SK-N-SH (cell line): Measurements from ENCODE around the gene POGLUT3. TPM values are rescaled to one million over a fixed set of nuclear protein-coding genes. Genes with fewer than 3 reads are reported as not detected.

Experiments used
- CTCF ChIA-PET: fragments of 300-600, 350-600 bp; formaldehyde crosslinking; extraction: SDS; loops from one replicate; lab custom pipeline; 2021; lab: Yijun Ruan, JAX
- POLR2A ChIA-PET: fragments of 350-600 bp; sonication (Branson Sonifier 250); formaldehyde crosslinking; extraction: SDS; loops from one replicate; lab custom pipeline; 2020; ENCODE audit warnings: antibody characterized with exemption, inconsistent platforms; lab: Yijun Ruan, JAX
- DNase-seq: peaks from one replicate; pipeline ENCODE4 v3.0.0; 2012
- H2AFZ ChIP-seq: fragments of 200-600 bp; sonication (generic); 2 replicates; pipeline ENCODE4 v1.8.1; 2016; ENCODE audit warnings: antibody characterized with exemption, mild to moderate bottlenecking, low read depth
- H3F3A ChIP-seq: fragments of 200-600 bp; sonication (generic); replicated peaks from 2 replicates; pipeline ENCODE3; 2016; ENCODE audit warnings: antibody characterized with exemption, mild to moderate bottlenecking; ENCODE audit not compliant: insufficient read depth
- H3K27ac ChIP-seq, 2 experiments: fragments of 200-500 bp in 1 of 2; fragments of 200-600 bp in 1 of 2; sonication (Bioruptor generic) in 1 of 2; sonication (generic), shearing (Covaris generic) in 1 of 2; 2 replicates each; pipeline versions ENCODE4 v1.5.1 to v1.6.1; 2014 to 2016; ENCODE audit warnings: low read depth in 2 of 2, inconsistent platforms in 1 of 2, low read length in 1 of 2, mild to moderate bottlenecking in 1 of 2, mixed read lengths in 1 of 2
- H3K27me3 ChIP-seq: fragments of 200-600 bp; sonication (generic), shearing (Covaris generic); 2 replicates; pipeline ENCODE4 v1.6.1; 2016; ENCODE audit warnings: mixed run types; ENCODE audit not compliant: insufficient read depth
- H3K36me3 ChIP-seq, 2 experiments: fragments of 200-500 bp in 1 of 2; fragments of 200-600 bp in 1 of 2; sonication (Bioruptor generic) in 1 of 2; sonication (generic) in 1 of 2; replicated peaks in 1 of 2; 2 replicates each; pipeline versions ENCODE3 to v1.5.1; 2014 to 2016; ENCODE audit warnings: low read length in 1 of 2, mild to moderate bottlenecking in 1 of 2; ENCODE audit not compliant: insufficient read depth in 2 of 2, control insufficient read depth in 1 of 2
- H3K4me1 ChIP-seq, 2 experiments: fragments of 200-500 bp in 1 of 2; fragments of 200-600 bp in 1 of 2; sonication (Bioruptor generic) in 1 of 2; sonication (generic), shearing (Covaris generic) in 1 of 2; 2 replicates each; pipeline versions ENCODE4 v1.5.1 to v1.6.1; 2014 to 2016; ENCODE audit warnings: low read depth in 1 of 2, low read length in 1 of 2, mixed run types in 1 of 2; ENCODE audit not compliant: insufficient read depth in 2 of 2, control insufficient read depth in 1 of 2
- H3K4me2 ChIP-seq: fragments of 200-600 bp; sonication (generic), shearing (Covaris generic); 2 replicates; pipeline ENCODE4 v1.6.1; 2017; ENCODE audit warnings: mixed run types
- H3K4me3 ChIP-seq, 2 experiments: fragments of 200-500 bp in 1 of 2; fragments of 200-600 bp in 1 of 2; sonication (Bioruptor generic) in 1 of 2; sonication (generic), shearing (Covaris generic) in 1 of 2; 2 replicates each; pipeline versions ENCODE4 v1.5.1 to v1.8.1; 2014 to 2016; ENCODE audit warnings: low read depth in 2 of 2, inconsistent platforms in 1 of 2, low read length in 1 of 2, mild to moderate bottlenecking in 1 of 2, mixed read lengths in 1 of 2, moderate library complexity in 1 of 2
- H3K79me2 ChIP-seq: fragments of 200-600 bp; sonication (generic); 2 replicates; pipeline ENCODE4 v1.8.1; 2017; ENCODE audit warnings: mild to moderate bottlenecking; ENCODE audit not compliant: insufficient read depth
- H3K9ac ChIP-seq: fragments of 200-600 bp; sonication (generic); 2 replicates; pipeline ENCODE4 v1.6.1; 2017; ENCODE audit warnings: mixed run types
- H3K9me2 ChIP-seq: fragments of 200-600 bp; sonication (generic); 2 replicates; pipeline ENCODE4 v1.6.1; 2017; ENCODE audit warnings: mixed run types
- H3K9me3 ChIP-seq: fragments of 200-600 bp; sonication (generic); 2 replicates; pipeline ENCODE4 v1.6.1; 2017; ENCODE audit warnings: mixed run types, mild to moderate bottlenecking, moderate library complexity
- H4K20me1 ChIP-seq: fragments of 200-600 bp; sonication (generic); 2 replicates; pipeline ENCODE4 v1.6.1; 2017; ENCODE audit warnings: mild to moderate bottlenecking, mixed run types; ENCODE audit not compliant: insufficient read depth
- EP300 ChIP-seq, 2 experiments: IDR thresholded peaks; 2 replicates each; pipeline versions ENCODE4 v1.4.0 to v1.6.1; 2012; ENCODE audit warnings: borderline replicate concordance in 1 of 2, low read depth in 1 of 2, low read length in 1 of 2
- FOXJ3 ChIP-seq: sonication (generic); formaldehyde crosslinking; IDR thresholded peaks from 2 replicates; pipeline ENCODE4 v1.5.1; 2020; ENCODE audit warnings: mild to moderate bottlenecking, missing genetic modification reagents
- GABPA ChIP-seq: IDR thresholded peaks from 2 replicates; pipeline ENCODE4 v1.4.0; 2012; ENCODE audit warnings: low read depth, mild to moderate bottlenecking
- GATA2 ChIP-seq: sonication (generic); formaldehyde crosslinking; IDR thresholded peaks from 2 replicates; pipeline ENCODE4 v1.5.0; 2020; ENCODE audit warnings: mild to moderate bottlenecking, missing genetic modification reagents
- MEF2A ChIP-seq: IDR thresholded peaks from 2 replicates; pipeline ENCODE4 v1.4.0; 2012; ENCODE audit warnings: low read depth, borderline replicate concordance
- NFIC ChIP-seq: IDR thresholded peaks from 2 replicates; pipeline ENCODE4 v1.4.0; 2012; ENCODE audit warnings: borderline replicate concordance
- POLR2AphosphoS5 ChIP-seq: IDR thresholded peaks from 2 replicates; pipeline ENCODE4 v1.6.1; 2012; ENCODE audit warnings: low read depth, low read length
- RAD21 ChIP-seq: IDR thresholded peaks from 2 replicates; pipeline ENCODE4 v1.6.1; 2012; ENCODE audit warnings: mild to moderate bottlenecking, low read length
- RCOR1 ChIP-seq: fragments of 150-350 bp; IDR thresholded peaks from 2 replicates; pipeline ENCODE4 v1.6.1; 2017; ENCODE audit warnings: antibody characterized with exemption, low read length
- RFX5 ChIP-seq: IDR thresholded peaks from 2 replicates; pipeline ENCODE4 v1.6.1; 2012; ENCODE audit warnings: mild to moderate bottlenecking, improper control_type of control experiment, low read length
- RXRA ChIP-seq: IDR thresholded peaks from 2 replicates; pipeline ENCODE4 v1.4.0; 2012; ENCODE audit warnings: low read depth, mild to moderate bottlenecking, borderline replicate concordance
- TAF1 ChIP-seq: IDR thresholded peaks from 2 replicates; pipeline ENCODE4 v1.6.1; 2012; ENCODE audit warnings: low read depth, mild to moderate bottlenecking, low read length, moderate library complexity, borderline replicate concordance
- TCF12 ChIP-seq: IDR thresholded peaks from 2 replicates; pipeline ENCODE4 v1.4.0; 2012
- TEAD4 ChIP-seq: IDR thresholded peaks from 2 replicates; pipeline ENCODE4 v1.4.0; 2012; ENCODE audit warnings: mild to moderate bottlenecking, borderline replicate concordance; ENCODE audit not compliant: insufficient read depth
- WGBS: methylation state at CpG from one replicate; pipeline ENCODE4 v1.1.6; 2017; ENCODE audit warnings: low lambda C conversion rate; 5-methylcytosine and 5-hydroxymethylcytosine counted together
- polyA plus RNA-seq, 3 experiments: library from polyadenylated mRNA; depleted of rRNA; stranded (reverse); fragments of >200 nt; gene quantifications; 2 replicates each; pipeline ENCODE4 v1.2.3, GENCODE V29; 2012
- TF ChIP-seq, protein P1 (sequence below): fragments of 200-600 bp; sonication (generic); IDR thresholded peaks from 2 replicates; pipeline ENCODE4 v1.6.1; 2017; ENCODE audit warnings: antibody characterized with exemption, mild to moderate bottlenecking, moderate library complexity
- TF ChIP-seq, protein P2 (sequence below): IDR thresholded peaks from 2 replicates; pipeline ENCODE4 v1.4.0; 2012; ENCODE audit warnings: low read depth, borderline replicate concordance
- TF ChIP-seq, protein P3 (sequence below): IDR thresholded peaks from 2 replicates; pipeline ENCODE4 v1.4.0; 2012; ENCODE audit warnings: low read depth
- TF ChIP-seq, protein P4 (sequence below): IDR thresholded peaks from 2 replicates; pipeline ENCODE4; 2012
- TF ChIP-seq, protein P5 (sequence below): IDR thresholded peaks from 2 replicates; pipeline ENCODE4 v1.6.1; 2012; ENCODE audit warnings: mild to moderate bottlenecking, low read depth, low read length, moderate library complexity

The POGLUT3 gene
- polyA plus RNA-seq, 1 of the 3 experiments (the other 2 are of a cell fraction): 26.3 TPM

DNA sequence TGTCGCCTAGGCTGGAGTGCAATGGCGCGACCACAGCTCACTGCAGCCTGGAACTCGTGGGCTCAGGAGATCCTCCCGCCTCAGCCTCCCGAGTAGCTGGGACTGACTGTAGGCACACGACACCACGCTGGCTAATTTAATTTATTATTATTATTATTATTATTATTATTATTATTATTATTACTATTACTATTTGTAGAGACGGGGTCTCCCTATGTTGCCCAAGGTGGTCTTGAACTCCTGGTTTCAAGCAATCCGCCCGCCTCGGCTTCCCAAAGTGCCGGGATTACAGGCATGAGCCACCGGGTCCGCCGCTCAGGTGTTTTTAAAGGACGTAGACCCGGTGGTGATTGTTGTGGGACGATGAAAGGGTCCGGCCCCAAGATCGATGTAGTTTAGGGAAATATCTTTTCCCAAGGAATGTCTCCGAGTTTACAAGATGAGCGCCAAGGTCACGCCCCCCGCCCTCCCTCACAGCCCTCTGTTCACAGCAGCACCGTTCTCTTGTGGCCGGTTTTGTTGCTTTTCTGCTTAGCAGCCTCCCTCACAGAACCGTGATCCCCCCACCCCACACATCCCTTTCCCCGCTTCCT is 728 bp upstream of the POGLUT3 start:
- Histone ChIP-seq H3K36me3 (no peaks in the 10 kb centered on the region), H3K4me1 (peaks cover 0 to 11% of the 10 kb centered on the region in 2 experiments; a peak in 2 of 4 replicates), H2AFZ (peak overlapping the region; percentile 76), H3K4me2 (peak overlapping the region; percentile 74; the same call in 1 of the 2 replicates), H3K4me3 (peak overlapping the region; percentile 61 to 75; a peak in 3 of 4 replicates), H3K9ac (peak overlapping the region; percentile 76; the same call in 1 of the 2 replicates), H3K27me3 (no peaks in the 10 kb centered on the region), H3F3A (peaks cover 6% of the 10 kb centered on the region), H3K27ac (peak overlapping the region; percentile 83 to 87), H3K79me2 (peaks cover 9% of the 10 kb centered on the region; the same call in 1 of the 2 replicates), H4K20me1 (no peaks in the 10 kb centered on the region), H3K9me2 (no peaks in the 10 kb centered on the region), H3K9me3 (no peaks in the 10 kb centered on the region)
- ChIA-PET CTCF (interaction anchor here (0.7 kb wide), 1 partner anchor 8 kb away, joined by 4 read pairs; no protein-coding TSS in a partner anchor), POLR2A (no interaction called here)
- TF ChIP-seq, protein P1, sequence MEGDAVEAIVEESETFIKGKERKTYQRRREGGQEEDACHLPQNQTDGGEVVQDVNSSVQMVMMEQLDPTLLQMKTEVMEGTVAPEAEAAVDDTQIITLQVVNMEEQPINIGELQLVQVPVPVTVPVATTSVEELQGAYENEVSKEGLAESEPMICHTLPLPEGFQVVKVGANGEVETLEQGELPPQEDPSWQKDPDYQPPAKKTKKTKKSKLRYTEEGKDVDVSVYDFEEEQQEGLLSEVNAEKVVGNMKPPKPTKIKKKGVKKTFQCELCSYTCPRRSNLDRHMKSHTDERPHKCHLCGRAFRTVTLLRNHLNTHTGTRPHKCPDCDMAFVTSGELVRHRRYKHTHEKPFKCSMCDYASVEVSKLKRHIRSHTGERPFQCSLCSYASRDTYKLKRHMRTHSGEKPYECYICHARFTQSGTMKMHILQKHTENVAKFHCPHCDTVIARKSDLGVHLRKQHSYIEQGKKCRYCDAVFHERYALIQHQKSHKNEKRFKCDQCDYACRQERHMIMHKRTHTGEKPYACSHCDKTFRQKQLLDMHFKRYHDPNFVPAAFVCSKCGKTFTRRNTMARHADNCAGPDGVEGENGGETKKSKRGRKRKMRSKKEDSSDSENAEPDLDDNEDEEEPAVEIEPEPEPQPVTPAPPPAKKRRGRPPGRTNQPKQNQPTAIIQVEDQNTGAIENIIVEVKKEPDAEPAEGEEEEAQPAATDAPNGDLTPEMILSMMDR: no peak
- no peak for TF ChIP-seq RFX5
- TF ChIP-seq, protein P2, sequence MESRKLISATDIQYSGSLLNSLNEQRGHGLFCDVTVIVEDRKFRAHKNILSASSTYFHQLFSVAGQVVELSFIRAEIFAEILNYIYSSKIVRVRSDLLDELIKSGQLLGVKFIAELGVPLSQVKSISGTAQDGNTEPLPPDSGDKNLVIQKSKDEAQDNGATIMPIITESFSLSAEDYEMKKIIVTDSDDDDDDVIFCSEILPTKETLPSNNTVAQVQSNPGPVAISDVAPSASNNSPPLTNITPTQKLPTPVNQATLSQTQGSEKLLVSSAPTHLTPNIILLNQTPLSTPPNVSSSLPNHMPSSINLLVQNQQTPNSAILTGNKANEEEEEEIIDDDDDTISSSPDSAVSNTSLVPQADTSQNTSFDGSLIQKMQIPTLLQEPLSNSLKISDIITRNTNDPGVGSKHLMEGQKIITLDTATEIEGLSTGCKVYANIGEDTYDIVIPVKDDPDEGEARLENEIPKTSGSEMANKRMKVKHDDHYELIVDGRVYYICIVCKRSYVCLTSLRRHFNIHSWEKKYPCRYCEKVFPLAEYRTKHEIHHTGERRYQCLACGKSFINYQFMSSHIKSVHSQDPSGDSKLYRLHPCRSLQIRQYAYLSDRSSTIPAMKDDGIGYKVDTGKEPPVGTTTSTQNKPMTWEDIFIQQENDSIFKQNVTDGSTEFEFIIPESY: no peak
- TF ChIP-seq POLR2AphosphoS5: no peak
- TF ChIP-seq GABPA: no peak
- TF ChIP-seq EP300 (IDR thresholded peaks at IDR 0.05; ENCODE audit: borderline replicate concordance in 1 of 2, low read depth in 1 of 2, low read length in 1 of 2): no peak
- TF ChIP-seq, protein P3, sequence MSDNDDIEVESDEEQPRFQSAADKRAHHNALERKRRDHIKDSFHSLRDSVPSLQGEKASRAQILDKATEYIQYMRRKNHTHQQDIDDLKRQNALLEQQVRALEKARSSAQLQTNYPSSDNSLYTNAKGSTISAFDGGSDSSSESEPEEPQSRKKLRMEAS: no peak
- no peak for TF ChIP-seq RAD21
- no peak for TF ChIP-seq TAF1
- TF ChIP-seq, protein P4, sequence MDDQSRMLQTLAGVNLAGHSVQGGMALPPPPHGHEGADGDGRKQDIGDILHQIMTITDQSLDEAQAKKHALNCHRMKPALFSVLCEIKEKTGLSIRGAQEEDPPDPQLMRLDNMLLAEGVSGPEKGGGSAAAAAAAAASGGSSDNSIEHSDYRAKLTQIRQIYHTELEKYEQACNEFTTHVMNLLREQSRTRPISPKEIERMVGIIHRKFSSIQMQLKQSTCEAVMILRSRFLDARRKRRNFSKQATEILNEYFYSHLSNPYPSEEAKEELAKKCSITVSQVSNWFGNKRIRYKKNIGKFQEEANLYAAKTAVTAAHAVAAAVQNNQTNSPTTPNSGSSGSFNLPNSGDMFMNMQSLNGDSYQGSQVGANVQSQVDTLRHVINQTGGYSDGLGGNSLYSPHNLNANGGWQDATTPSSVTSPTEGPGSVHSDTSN: no peak
- no peak for TF ChIP-seq TEAD4
- no peak for TF ChIP-seq RCOR1
- TF ChIP-seq GATA2: no peak
- TF ChIP-seq MEF2A: no peak
- no peak for TF ChIP-seq TCF12
- TF ChIP-seq, protein P5, sequence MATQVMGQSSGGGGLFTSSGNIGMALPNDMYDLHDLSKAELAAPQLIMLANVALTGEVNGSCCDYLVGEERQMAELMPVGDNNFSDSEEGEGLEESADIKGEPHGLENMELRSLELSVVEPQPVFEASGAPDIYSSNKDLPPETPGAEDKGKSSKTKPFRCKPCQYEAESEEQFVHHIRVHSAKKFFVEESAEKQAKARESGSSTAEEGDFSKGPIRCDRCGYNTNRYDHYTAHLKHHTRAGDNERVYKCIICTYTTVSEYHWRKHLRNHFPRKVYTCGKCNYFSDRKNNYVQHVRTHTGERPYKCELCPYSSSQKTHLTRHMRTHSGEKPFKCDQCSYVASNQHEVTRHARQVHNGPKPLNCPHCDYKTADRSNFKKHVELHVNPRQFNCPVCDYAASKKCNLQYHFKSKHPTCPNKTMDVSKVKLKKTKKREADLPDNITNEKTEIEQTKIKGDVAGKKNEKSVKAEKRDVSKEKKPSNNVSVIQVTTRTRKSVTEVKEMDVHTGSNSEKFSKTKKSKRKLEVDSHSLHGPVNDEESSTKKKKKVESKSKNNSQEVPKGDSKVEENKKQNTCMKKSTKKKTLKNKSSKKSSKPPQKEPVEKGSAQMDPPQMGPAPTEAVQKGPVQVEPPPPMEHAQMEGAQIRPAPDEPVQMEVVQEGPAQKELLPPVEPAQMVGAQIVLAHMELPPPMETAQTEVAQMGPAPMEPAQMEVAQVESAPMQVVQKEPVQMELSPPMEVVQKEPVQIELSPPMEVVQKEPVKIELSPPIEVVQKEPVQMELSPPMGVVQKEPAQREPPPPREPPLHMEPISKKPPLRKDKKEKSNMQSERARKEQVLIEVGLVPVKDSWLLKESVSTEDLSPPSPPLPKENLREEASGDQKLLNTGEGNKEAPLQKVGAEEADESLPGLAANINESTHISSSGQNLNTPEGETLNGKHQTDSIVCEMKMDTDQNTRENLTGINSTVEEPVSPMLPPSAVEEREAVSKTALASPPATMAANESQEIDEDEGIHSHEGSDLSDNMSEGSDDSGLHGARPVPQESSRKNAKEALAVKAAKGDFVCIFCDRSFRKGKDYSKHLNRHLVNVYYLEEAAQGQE: no peak
- TF ChIP-seq RXRA: no peak
- TF ChIP-seq FOXJ3: no peak
- no peak for TF ChIP-seq NFIC
- WGBS: 92% methylated on average over 29 of the region's 29 CpGs
- DNase-seq: no peak
